ENCODE measurements around the gene CDK6. TPM values are rescaled to one million over a fixed set of nuclear protein-coding genes. Genes with fewer than 3 reads are reported as not detected.

CDK6 gene
- total and polyA plus RNA-seq, 4 donors, result 3.3 to 35.0 (median 12.0) TPM

- Histone ChIP-seq H3K9ac (ENCODE audit: low read depth in 1 of 2, low read length in 2 of 2) (no peak overlapping the region), H3K36me3 (ENCODE audit: control insufficient read depth in 4 of 4, insufficient read depth in 3 of 4, low read depth in 1 of 4, low read length in 3 of 4) (peaks cover 0 to 4% (median 0%) of the 10 kb centered on the region in 4 donors), H3K27me3 (ENCODE audit: control insufficient read depth in 4 of 4, insufficient read depth in 4 of 4, low read length in 3 of 4) (no peaks in the 10 kb centered on the region), H3K4me1 (ENCODE audit: control insufficient read depth in 4 of 4, insufficient read depth in 4 of 4, low read length in 3 of 4) (peaks cover 0 to 10% (median 0%) of the 10 kb centered on the region in 4 donors), H3K27ac (ENCODE audit: low read depth in 1 of 2, low read length in 2 of 2) (no peak overlapping the region), H3K9me3 (ENCODE audit: control insufficient read depth in 4 of 4, low read length in 3 of 4) (no peaks in the 10 kb centered on the region), H3K4me3 (ENCODE audit: low read depth in 1 of 3, low read length in 3 of 3) (no peak overlapping the region)
- no peak for DNase-seq (ENCODE audit: low spot score)
- WGBS, result 94% methylated on average over 4 of the region's 4 CpGs
- TF ChIP-seq RXRA (IDR thresholded peaks at IDR 0.05) (no peak), CTCF (IDR thresholded peaks at IDR 0.05; ENCODE audit: low read depth, low read length, missing input control) (no peak), MAX (IDR thresholded peaks at IDR 0.05) (no peak), YY1 (IDR thresholded peaks at IDR 0.05) (no peak), NR2F2 (IDR thresholded peaks at IDR 0.05) (no peak), TAF1 (conservative IDR thresholded peaks at IDR 0.05) (no peak), JUND (IDR thresholded peaks at IDR 0.05) (no peak), EGR1 (IDR thresholded peaks at IDR 0.05; ENCODE audit: low read depth in 2 of 2) (no peak), RAD21 (IDR thresholded peaks at IDR 0.05) (no peak), SP1 (IDR thresholded peaks at IDR 0.05) (no peak), FOXA1 (IDR thresholded peaks at IDR 0.05) (no peak), HNF4G (IDR thresholded peaks at IDR 0.05) (no peak), ATF3 (IDR thresholded peaks at IDR 0.05) (no peak), FOXA2 (IDR thresholded peaks at IDR 0.05) (no peak)
- TF ChIP-seq, protein P1, sequence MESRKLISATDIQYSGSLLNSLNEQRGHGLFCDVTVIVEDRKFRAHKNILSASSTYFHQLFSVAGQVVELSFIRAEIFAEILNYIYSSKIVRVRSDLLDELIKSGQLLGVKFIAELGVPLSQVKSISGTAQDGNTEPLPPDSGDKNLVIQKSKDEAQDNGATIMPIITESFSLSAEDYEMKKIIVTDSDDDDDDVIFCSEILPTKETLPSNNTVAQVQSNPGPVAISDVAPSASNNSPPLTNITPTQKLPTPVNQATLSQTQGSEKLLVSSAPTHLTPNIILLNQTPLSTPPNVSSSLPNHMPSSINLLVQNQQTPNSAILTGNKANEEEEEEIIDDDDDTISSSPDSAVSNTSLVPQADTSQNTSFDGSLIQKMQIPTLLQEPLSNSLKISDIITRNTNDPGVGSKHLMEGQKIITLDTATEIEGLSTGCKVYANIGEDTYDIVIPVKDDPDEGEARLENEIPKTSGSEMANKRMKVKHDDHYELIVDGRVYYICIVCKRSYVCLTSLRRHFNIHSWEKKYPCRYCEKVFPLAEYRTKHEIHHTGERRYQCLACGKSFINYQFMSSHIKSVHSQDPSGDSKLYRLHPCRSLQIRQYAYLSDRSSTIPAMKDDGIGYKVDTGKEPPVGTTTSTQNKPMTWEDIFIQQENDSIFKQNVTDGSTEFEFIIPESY (IDR thresholded peaks at IDR 0.05), result no peak
- TF ChIP-seq, protein P2, sequence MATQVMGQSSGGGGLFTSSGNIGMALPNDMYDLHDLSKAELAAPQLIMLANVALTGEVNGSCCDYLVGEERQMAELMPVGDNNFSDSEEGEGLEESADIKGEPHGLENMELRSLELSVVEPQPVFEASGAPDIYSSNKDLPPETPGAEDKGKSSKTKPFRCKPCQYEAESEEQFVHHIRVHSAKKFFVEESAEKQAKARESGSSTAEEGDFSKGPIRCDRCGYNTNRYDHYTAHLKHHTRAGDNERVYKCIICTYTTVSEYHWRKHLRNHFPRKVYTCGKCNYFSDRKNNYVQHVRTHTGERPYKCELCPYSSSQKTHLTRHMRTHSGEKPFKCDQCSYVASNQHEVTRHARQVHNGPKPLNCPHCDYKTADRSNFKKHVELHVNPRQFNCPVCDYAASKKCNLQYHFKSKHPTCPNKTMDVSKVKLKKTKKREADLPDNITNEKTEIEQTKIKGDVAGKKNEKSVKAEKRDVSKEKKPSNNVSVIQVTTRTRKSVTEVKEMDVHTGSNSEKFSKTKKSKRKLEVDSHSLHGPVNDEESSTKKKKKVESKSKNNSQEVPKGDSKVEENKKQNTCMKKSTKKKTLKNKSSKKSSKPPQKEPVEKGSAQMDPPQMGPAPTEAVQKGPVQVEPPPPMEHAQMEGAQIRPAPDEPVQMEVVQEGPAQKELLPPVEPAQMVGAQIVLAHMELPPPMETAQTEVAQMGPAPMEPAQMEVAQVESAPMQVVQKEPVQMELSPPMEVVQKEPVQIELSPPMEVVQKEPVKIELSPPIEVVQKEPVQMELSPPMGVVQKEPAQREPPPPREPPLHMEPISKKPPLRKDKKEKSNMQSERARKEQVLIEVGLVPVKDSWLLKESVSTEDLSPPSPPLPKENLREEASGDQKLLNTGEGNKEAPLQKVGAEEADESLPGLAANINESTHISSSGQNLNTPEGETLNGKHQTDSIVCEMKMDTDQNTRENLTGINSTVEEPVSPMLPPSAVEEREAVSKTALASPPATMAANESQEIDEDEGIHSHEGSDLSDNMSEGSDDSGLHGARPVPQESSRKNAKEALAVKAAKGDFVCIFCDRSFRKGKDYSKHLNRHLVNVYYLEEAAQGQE (IDR thresholded peaks at IDR 0.05), result no peak
Measured at GRCh38 chr7:92709912-92710311, 126.5 kb downstream of the CDK6 start.

- no peak overlapping the region for H3K27ac ChIP-seq (ENCODE audit: low read depth in 1 of 2, low read length in 2 of 2)
- TF ChIP-seq FOXA2 (IDR thresholded peaks at IDR 0.05), result no peak
- TF ChIP-seq SP1 (IDR thresholded peaks at IDR 0.05), result no peak
- TF ChIP-seq, protein P1 (IDR thresholded peaks at IDR 0.05), result no peak
- TF ChIP-seq FOXA1 (IDR thresholded peaks at IDR 0.05), result no peak
- TF ChIP-seq GABPA (IDR thresholded peaks at IDR 0.05 in 1 of 2, conservative IDR thresholded peaks at IDR 0.05 in 1 of 2), result no peak
- TF ChIP-seq CTCF (IDR thresholded peaks at IDR 0.05; ENCODE audit: low read depth, low read length, missing input control), result no peak
- TF ChIP-seq JUND (IDR thresholded peaks at IDR 0.05), result no peak
- no peak for TF ChIP-seq MAX (IDR thresholded peaks at IDR 0.05)
- no peak for TF ChIP-seq YY1 (IDR thresholded peaks at IDR 0.05)
- no peak for TF ChIP-seq TAF1 (conservative IDR thresholded peaks at IDR 0.05)
- no peak for TF ChIP-seq EGR1 (IDR thresholded peaks at IDR 0.05; ENCODE audit: low read depth in 2 of 2)
- TF ChIP-seq RXRA (IDR thresholded peaks at IDR 0.05), result no peak
- DNase-seq (ENCODE audit: low spot score), result no peak
Measured at GRCh38 chr7:92709150-92709549, 127.2 kb downstream of the CDK6 start.

More at GRCh38 chr7:92709150-92709549, 127.2 kb downstream of the CDK6 start:
- Histone ChIP-seq H3K27me3 (ENCODE audit: control insufficient read depth in 4 of 4, insufficient read depth in 4 of 4, low read length in 3 of 4) (no peaks in the 10 kb centered on the region), H3K9me3 (ENCODE audit: control insufficient read depth in 4 of 4, low read length in 3 of 4) (no peaks in the 10 kb centered on the region), H3K4me3 (ENCODE audit: low read depth in 1 of 3, low read length in 3 of 3) (no peak overlapping the region), H3K4me1 (ENCODE audit: control insufficient read depth in 4 of 4, insufficient read depth in 4 of 4, low read length in 3 of 4) (peaks cover 0 to 5% (median 0%) of the 10 kb centered on the region in 4 donors), H3K36me3 (ENCODE audit: control insufficient read depth in 4 of 4, insufficient read depth in 3 of 4, low read depth in 1 of 4, low read length in 3 of 4) (peaks cover 0 to 4% (median 0%) of the 10 kb centered on the region in 4 donors), H3K9ac (ENCODE audit: low read depth in 1 of 2, low read length in 2 of 2) (no peak overlapping the region)
- whole genome bisulfite sequencing, result 80% methylated on average over 2 of the region's 2 CpGs

Measured in liver (tissue), 9 donors.